GM18502 (cell line): ENCODE results near the gene ASF1A.

Experiments used
- ATAC-seq: cut with Tn5 transposase; IDR thresholded peaks from one replicate; pipeline ENCODE4 v1.9.1; 2021; ENCODE audit warnings: mild to moderate bottlenecking; ENCODE audit not compliant: unreplicated experiment, poor library complexity

The ASF1A gene

DNA sequence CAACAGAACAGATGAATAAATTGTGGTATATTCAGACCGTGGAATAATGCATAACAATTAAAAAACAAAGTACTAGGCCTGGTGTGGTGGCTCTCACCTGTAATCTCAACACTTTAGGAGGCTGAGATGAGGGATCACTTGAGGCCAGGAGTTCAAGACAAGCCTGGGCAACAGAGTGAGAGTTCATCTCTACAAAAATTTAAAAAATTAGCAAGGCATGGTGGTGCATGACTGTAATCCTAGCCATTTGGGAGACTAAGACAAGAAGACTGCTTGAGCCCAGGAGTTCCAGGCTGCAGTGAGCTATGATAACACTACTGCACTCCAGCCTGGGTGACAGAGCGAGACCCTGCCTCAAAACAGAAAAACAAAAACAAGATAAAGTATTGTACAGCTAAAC, 16.1 kb upstream of the ASF1A start:
- no peak for ATAC-seq

DNA sequence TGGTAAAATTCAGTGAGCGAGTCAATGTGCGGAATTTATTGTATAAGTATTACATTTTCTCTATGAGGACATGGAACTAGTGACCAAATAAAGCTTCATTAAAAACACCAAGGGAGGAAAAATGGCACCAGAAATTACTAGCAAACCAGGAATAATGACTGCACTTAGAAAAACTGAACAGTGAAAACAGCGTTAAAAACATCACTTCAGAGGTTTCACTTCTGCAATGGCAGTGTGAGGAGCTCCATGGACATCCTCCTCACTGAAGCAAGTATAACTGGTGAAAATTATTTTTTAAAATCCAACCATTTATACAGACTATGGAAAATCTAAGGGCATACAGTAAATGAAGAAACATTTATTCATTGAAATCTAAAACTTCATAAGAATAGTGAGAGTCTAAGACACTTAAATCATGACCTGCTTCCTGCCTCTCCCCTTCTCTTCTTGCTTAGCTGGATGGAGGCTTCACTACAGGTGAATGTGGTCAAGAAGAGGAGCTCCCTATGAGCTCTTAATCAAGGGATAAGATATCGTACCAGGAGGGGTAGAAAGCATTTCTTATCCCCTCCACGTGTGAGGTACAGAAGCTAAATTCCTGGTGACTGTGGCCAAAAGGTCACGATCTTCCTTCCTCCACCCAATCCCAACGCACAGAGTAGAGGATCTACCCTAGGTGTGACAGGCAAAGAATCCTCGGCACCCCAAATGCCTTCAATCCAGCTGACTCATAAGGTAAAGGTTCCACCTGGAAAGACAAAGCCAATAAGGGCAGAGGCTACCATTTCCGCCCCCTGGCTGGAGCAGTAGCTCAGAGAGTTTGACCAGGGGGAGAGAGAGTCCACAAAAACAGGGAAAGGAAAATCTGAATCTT, 12.3 kb upstream of the ASF1A start:
- ATAC-seq: peak; percentile 91

DNA sequence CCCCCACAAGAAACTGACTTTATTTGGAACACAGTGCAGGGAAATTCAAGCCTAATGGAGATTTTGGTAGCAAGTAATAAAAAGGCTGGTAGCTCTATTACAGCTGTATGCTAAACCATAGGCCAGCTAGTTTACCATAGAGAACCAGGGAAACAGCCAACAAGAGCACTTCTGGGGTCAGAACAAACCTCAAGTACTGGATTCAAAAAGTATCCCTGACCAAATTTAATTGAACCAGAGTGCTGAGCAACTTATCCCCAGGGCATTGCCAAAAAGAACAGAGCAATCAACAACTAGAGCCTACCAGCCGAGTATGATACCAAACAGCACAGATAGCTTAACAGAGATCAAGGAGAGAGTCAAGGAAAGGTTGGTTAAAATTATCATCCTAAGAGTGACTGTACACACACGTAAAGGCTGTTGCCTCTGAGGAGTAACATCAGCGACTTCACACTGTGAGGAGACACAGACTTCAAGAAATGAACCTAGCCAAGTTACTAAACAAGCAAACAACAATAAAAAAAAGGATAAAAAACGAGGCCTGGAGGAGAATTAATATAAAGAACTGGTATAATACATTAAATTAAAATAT, 11.5 kb upstream of the ASF1A start:
- no peak for ATAC-seq

DNA sequence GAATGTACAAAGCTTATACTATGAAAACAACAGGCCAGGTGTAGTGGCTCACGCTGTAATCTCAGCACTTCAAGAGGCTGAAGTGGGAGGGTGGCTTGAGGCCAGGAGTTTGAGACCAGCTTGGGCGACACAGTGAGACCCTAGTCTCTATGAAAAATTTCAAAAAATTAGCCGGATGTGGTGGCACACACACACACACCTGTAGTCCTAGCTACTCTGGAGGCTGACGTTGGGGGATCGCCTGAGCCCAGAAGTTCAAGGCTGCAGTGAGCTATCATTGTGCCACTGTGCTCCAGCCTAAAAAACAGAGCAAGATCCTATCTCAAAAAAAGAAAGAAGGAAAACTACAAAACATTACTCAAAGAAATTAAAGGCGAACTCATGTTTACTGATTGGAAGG, 7.3 kb upstream of the ASF1A start:
- no peak for ATAC-seq

DNA sequence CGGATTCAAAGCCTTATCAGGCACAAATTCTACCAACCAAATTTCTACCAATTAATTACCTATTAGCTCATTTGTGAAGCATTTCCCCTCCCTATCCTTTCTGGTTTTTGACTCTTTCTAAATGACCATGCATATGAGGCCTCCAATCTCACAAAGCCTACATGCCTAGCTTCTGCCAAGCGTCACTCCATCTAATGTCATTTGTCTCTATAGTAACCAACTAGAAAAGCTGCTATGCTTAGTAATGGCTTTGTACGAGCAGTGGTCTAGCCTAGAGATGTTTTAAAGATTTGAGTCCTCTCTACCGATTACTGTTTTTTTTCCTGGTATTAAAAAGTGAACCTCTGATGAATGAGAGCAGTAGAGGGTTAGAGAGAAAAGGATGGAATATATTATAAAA, 4.8 kb upstream of the ASF1A start:
- no peak for ATAC-seq

DNA sequence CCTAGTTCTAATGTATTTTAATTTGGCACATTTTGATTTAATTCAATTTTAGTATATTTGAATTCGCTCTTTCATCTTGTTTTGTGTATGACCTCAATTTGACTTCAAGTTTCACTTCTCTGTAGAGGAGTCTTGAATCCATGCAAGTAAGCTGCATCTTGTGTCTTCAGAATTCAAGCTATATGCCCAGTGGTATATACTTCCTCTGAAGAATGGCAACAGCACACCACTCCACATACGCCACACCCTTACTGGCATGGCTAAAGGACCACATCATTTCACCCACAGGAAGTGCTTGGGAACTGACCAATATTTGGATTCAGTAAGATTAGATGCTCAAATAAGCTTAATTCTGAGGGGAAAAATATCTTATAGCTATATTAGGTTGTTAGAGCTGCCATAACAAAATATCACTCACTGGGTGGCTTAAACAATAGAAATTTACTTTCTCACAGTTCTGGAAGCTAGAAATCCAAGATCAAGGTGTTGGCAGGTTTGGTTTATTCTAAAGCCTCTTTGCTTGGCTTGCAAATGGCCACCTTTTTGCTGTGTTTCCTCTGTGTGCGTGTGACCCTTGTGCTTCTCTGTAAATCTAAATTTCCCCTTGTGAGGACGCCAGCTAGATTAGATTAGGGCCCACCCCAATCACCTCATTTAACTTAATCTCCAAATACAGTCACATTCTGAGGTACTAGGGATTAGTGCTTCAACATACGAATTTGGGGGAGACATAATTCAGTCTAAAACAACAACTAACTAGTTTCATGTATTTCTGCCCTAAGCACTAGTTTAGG, 2.8 kb upstream of the ASF1A start:
- peak; percentile 17 for ATAC-seq

DNA sequence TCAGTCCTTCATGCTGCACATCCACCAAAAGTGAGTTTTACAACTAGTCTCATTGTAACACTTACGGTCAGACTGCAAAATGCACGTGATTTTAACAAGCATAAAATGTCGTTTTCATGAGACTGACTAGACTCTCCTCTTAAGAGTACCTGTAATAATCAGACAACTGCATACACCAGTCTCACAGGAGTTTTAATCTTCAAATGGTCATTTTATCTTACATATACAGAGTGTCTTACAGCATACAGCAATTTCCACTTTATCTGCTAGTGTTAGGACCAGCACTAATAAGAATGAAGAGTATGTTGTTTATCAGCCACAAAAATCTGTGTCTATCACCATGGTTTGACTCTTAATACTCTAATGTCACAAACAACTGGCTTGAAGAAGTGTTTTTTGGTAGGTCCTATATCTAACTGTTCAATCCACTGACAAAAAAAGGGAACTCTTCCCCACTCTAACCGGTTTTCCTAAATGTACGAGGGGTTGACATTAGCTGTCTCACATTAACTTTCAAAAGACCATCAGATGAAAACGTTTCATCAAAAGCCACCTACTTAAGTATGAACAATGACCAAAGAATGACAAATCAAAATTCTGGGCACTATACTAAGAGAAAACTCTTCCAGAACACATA, 1.5 kb upstream of the ASF1A start:
- no peak for ATAC-seq

DNA sequence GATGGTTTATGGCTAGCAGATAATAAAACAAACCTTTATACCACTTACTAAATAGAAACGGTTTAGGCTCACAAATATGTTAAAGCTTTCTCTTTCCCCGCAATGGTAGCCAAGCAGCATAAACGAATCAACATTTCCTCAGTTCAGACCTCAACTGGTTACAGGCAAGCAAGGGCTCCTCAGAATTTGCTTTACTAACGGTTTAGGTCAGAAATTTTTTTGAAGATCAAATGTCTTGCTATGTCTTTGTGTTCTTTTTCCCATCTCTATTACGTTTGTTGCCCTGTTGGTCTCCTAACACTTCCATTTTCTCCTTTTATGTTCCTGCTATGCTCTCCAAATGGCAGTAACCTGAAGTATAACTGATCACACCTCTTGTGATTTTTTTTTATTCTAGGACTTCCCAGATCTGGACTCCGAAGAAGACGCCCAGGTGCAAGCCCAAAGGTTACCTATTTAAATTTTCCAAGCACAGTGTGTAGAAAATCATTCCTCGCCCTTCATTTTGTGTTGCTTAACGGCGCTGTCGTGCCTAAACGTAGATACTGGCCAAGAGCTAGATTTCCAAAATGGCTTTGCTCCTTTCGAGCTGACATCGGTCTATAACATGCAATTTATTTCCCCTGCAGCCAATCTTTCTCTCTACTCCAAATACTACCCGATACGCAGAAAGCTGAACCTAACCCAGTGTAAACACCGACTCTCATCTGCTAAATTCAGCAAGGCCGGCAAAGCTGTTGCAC, 717 bp upstream of the ASF1A start:
- ATAC-seq: peak; percentile 14

DNA sequence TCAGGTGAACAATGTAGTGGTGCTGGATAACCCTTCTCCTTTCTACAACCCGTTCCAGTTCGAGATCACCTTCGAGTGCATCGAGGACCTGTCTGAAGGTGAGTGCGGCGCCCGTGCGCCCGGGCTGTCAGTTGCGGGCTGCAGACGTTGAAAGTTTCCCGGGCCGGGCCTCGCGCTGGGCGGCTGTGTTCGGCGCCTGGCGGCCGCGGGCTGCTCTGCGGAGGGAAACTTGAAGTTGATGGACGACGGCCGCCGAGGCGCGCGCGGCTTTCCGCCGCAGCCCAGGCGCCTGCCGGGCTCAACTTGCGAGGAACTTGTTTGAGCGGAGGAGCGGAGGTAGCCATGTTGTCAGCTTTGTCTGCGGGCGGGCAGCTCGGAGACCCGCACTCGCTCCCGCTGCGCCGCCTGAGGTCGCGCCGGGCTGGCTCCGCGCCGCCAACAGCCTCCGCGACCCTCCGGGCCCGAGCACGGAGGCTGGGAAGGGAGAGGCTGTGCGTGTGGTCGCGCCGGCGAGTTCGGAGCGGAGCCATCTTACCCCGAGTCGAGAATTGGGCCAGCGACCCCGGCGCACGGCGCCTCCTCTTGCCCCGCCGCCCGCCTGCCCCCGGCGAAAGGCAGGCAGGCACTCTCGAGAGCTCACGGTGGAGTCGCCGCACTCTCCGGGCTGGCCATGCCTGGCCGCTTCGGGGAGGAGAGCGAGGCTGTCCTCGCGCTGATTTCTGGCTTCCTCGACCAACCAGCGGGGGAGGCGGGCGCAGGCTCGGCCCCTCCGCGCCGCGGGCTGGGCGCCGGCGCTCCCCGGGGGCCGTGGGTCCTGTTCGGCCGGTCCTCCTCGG, 691 bp downstream of the ASF1A start:
- ATAC-seq: peak; percentile 29

DNA sequence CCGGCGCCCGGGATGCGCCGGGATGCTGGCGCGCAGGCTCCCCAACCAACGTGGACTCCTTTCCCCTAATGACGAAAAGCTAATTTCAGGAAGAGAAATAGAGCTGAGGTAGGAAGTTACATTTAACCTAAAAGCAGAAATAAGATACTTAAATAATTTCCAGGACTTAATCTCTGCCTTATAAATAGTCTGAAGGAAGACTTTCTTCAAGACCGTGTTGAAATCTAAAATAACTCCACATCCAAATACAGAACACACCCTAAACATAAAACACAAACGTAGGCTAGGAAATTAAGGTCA, 1.3 kb downstream of the ASF1A start:
- no peak for ATAC-seq

DNA sequence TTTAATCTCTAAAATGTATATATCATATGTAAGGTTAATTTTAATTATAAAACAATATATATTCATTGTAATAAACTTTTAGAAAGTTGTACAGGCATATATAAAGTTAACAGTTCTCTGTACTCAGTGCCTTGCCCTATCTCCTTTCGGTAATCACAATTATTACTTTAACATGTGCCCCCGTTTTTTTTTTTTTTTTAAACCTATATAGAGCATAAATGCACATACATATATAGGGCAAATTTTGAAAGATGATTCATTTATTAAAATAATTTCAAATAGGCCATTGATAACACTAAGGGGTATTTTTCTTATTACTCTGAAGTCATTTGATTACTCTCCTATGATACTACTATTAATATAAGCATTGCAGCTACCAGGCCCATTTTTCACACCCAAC, 1.9 kb downstream of the ASF1A start:
- no peak for ATAC-seq

DNA sequence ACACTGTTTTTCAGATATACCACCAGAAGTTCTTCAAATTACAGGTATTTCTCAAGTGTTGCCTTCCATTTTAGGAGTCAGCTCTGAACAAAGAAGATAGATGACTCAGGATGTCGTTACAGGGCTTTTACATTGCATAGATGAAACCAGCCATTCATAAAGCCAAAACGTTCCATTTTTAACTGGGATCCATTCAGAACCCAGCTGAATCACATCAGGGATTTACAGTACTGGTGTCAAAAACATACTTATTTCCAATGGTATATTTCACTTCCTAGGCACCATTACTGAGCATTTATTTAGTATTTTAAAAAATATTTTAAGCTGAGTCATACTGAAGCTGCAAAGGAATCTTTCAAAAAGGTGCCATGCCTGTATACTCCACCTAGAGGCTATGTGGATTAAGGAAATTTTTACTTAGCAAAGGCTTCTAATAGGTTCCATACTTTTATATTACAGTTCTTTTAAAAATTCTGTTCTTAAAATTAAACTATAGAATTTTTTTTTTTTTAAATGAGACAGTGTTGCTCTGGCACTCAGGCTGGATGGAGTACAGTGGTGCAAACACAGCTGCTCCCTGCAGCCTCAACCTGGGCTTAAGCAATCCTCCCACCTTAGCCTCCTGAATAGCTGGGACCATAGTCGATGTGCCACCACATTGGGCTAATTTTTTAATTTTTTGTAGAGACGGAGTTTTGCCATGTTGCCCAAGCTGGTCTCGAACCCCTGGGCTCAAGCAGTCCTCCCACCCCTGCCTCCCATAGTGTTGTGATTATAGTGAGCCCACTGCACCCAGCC, 2.6 kb downstream of the ASF1A start:
- ATAC-seq: peak; percentile 32

DNA sequence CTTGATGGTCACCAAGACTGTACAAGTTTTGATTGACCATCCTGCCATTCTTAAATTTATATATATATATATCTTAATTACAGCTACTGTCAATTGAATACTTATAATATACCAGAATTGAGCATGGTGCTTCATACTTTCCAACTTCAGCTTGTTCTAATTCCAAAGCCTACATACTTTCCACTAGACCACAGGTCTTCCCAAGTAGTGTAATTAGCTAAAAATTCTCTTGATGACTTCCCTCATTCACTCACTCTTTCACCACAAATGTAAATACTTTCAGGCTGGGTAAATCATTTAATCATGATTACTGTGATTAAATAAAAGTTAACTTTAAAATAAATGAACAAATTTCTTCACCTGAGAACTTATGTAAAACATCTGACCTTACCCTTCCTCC, 3.4 kb downstream of the ASF1A start:
- no peak for ATAC-seq

DNA sequence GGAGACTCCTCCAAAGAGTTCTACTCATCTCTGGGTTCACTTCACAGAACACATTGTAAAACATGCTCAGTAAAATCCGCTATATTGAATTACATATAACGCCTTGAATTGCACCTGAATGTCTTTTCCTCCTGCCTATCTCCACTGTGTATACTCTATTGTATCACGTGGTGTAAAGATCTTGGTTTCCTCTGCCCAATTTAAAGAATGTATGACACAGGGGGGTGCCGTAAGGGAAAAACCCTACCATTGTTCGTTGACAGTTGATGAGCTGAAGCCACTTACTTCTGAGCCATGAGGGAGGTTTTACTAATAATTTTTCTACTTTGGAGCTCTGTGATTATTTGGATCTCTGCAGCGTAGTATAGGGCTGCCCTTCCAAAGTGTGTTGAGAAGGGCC, 6.0 kb downstream of the ASF1A start:
- ATAC-seq: no peak

DNA sequence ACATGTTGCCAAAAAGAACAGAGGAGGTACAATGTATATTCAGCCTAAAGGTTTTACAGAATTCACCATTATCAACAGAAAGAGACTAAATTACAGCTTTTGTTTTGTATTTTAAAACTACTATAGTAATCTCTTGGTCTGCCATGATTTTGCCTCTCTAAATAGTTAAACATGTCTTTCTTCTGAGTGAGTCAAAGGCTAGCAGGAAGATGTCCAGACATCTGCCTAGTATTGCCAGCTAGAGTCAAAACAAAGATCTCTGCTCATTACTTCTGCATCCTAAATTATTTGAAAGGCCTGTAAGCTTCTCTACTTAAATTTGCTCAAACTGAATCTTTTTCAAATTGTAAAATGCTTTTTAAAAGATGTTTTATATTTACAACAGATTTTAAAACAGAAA, 8.8 kb downstream of the ASF1A start:
- no peak for ATAC-seq

DNA sequence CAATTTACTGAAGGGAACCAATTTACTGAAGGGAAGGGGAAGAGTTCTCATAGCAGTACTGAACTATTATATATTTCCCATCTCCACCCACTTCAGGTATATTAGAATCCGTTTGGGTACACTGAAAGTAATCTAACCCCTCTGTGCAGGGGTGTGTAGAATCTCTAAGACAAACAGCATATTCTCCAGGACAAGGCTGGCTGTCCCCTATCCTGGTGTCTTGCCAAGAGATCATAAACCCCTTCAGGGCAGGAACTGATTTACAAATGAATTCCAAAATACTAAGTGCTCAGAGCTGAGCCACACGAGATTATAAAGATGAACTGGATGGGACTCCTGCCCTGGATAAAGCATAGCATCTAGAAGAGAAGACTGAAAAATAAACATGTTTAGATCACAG, 9.2 kb downstream of the ASF1A start:
- ATAC-seq: no peak

DNA sequence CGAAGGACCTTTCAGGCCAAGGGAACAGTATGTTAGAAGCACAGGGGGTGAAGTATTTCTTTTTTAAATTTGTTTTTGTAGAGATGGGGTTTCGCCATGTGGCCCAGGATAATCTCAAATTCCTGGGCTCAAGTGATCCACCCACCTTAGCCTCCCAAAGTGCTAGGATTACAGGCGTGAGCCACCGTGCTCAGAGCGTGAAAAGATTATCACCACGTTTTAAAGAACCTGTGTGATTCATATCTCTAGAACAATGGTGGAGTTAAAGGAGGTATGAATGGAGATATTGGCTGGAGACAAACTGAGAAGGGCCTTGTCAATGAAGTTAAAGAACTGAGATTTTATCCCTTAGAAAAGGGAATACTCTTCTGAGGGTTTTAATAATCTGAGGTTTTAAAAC, 9.7 kb downstream of the ASF1A start:
- ATAC-seq: no peak

DNA sequence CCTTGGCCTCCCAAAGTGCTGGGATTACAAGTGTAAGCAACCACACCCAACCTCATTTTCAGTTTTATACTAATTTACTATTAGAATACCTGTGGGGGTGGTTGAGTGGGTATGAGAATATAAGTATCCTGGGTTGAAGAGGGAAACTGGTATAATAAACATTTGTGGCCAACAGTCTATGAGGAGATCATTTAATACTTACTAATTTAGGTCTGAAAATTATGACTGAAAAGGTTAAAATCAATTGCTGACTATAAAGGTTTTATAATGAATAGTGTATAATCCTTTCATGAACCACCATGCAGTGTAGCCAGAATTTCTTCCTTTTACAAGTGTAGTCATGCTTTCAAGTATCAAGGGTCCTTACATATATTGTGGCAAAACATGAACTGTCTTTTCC, 11.1 kb downstream of the ASF1A start:
- no peak for ATAC-seq

DNA sequence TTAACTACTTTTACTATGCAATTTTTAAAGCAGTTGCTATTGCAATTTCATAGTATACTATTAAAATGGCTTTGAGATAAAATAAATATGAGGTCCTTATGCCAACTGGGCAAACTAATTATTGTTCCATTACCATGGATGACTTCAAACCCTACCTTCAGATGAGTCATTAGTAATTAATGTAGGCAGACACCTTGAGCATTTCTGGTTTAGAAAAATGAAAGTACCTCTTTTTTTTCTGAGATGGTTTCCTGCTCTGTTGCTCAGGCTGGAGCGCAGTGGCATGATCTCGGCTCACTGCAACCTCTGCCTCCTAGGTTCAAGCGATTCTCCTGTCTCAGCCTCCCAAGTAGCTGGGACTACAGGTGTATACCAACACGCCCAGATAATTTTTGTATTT, 11.9 kb downstream of the ASF1A start:
- no peak for ATAC-seq
